CD4-positive, alpha-beta T cell treated with Interleukin-12 subunit alpha and Interleukin-12 subunit beta, for 1 hour (primary cell): ENCODE results near the gene FGF2.

ENCODE experiments used
- DNase-seq: peaks from one replicate; pipeline ENCODE4 v3.0.0-alpha.2; 2020

FGF2 gene

GRCh38 chr4:122945136-122945535, 118.5 kb downstream of the FGF2 start:
- DNase-seq, result peak; percentile 56

GRCh38 chr4:122946142-122946541, 119.5 kb downstream of the FGF2 start:
- no peak for DNase-seq
